HG03439 (cell line): ENCODE data around the gene ERVW-1.

Experiments
- ATAC-seq: cut with Tn5 transposase; IDR thresholded peaks from one replicate; pipeline ENCODE4 v1.9.1; 2021; ENCODE audit warnings: mild to moderate bottlenecking, moderate library complexity; ENCODE audit not compliant: unreplicated experiment

ERVW-1 gene

GRCh38 chr7:92425311-92425947, 52.3 kb downstream of the ERVW-1 start:
- no peak for ATAC-seq

- no peak for ATAC-seq
Measured at GRCh38 chr7:92423710-92424131, 54.0 kb downstream of the ERVW-1 start.

GRCh38 chr7:92422926-92423325, 54.8 kb downstream of the ERVW-1 start:
- no peak for ATAC-seq

- no peak for ATAC-seq
Measured at GRCh38 chr7:92421676-92422435, 55.9 kb downstream of the ERVW-1 start.
